OCI-LY7 (cell line): ENCODE data around the gene EFCAB13. TPM values are rescaled to one million over a fixed set of nuclear protein-coding genes. Genes with fewer than 3 reads are reported as not detected.

ENCODE experiments used
- BruUV-seq: library from RNA; stranded (reverse); fragments of 400-500 nt; replicated peaks from 2 replicates; lab custom pipeline; 2021; lab: Mats Ljungman, UMichigan
- CTCF ChIA-PET: fragments of 300-600 bp; sonication (Branson Sonifier 250); formaldehyde crosslinking; loops from one replicate; lab custom pipeline; 2022; ENCODE audit warnings: antibody characterized with exemption; ENCODE audit not compliant: unreplicated experiment; lab: Charles Lee
- POLR2A ChIA-PET: fragments of 300-600 bp; sonication (Branson Sonifier 250); formaldehyde crosslinking; loops from one replicate; lab custom pipeline; 2022; ENCODE audit warnings: antibody characterized with exemption; lab: Charles Lee
- DNase-seq: peaks from one replicate; pipeline ENCODE4 v3.0.0-alpha.2; 2015; ENCODE audit warnings: low spot score
- H2AFZ ChIP-seq: fragments of 200-600 bp; sonication (generic), shearing (Covaris generic); 2 replicates; pipeline ENCODE4 v1.6.1; 2014; ENCODE audit warnings: mild to moderate bottlenecking, antibody characterized with exemption, low read length, moderate library complexity
- H3K27ac ChIP-seq: fragments of 200-600 bp; sonication (generic); 2 replicates; pipeline ENCODE4 v1.5.1; 2014; ENCODE audit warnings: mixed run types, low read depth, mild to moderate bottlenecking, moderate library complexity, low read length, inconsistent platforms; ENCODE audit not compliant: poor library complexity, severe bottlenecking
- H3K36me3 ChIP-seq: fragments of 200-600 bp; sonication (generic); 2 replicates; pipeline ENCODE4 v1.6.1; 2014; ENCODE audit warnings: mild to moderate bottlenecking, antibody characterized with exemption, low read length, moderate library complexity, mixed read lengths; ENCODE audit not compliant: insufficient read depth
- H3K4me1 ChIP-seq: fragments of 200-600 bp; sonication (generic); 2 replicates; pipeline ENCODE4 v1.5.1; 2014; ENCODE audit warnings: mild to moderate bottlenecking, low read length; ENCODE audit not compliant: insufficient read depth, poor library complexity, severe bottlenecking
- H3K4me2 ChIP-seq: fragments of 200-600 bp; sonication (generic); 2 replicates; pipeline ENCODE4 v1.6.1; 2014; ENCODE audit warnings: mild to moderate bottlenecking, low read length
- H3K4me3 ChIP-seq: fragments of 200-600 bp; sonication (generic); 2 replicates; pipeline ENCODE4 v1.5.1; 2014; ENCODE audit warnings: mild to moderate bottlenecking, low read depth, low read length; ENCODE audit not compliant: poor library complexity, severe bottlenecking
- H3K79me2 ChIP-seq: fragments of 200-600 bp; sonication (generic); 2 replicates; pipeline ENCODE4 v1.6.1; 2016; ENCODE audit warnings: low read depth, mild to moderate bottlenecking, low read length, moderate library complexity, mixed read lengths; ENCODE audit not compliant: insufficient read depth
- H3K9me2 ChIP-seq: fragments of 200-600 bp; sonication (generic); 2 replicates; pipeline ENCODE4 v1.6.1; 2016; ENCODE audit warnings: mild to moderate bottlenecking, low read length, mixed read lengths; ENCODE audit not compliant: insufficient read depth
- H3K9me3 ChIP-seq: fragments of 200-600 bp; sonication (generic); 2 replicates; pipeline ENCODE4 v1.6.1; 2014; ENCODE audit warnings: mild to moderate bottlenecking, mixed run types, low read length, mixed read lengths
- H4K20me1 ChIP-seq: fragments of 200-600 bp; sonication (generic); 2 replicates; pipeline ENCODE4 v1.6.1; 2014; ENCODE audit warnings: mild to moderate bottlenecking, antibody characterized with exemption, low read length, moderate library complexity, mixed read lengths; ENCODE audit not compliant: insufficient read depth
- CTCF ChIP-seq: fragments of 200-600 bp; sonication (generic); conservative IDR thresholded peaks from 2 replicates; pipeline ENCODE4 v1.5.1; 2014; ENCODE audit warnings: mild to moderate bottlenecking, antibody characterized with exemption, low read length, moderate library complexity, mixed read lengths
- EZH2phosphoT487 ChIP-seq: fragments of 200-600 bp; sonication (generic); IDR thresholded peaks from 2 replicates; pipeline ENCODE4 v1.6.1; 2018; ENCODE audit warnings: low read depth, borderline replicate concordance, mild to moderate bottlenecking, mixed run types, antibody characterized with exemption, low read length, moderate library complexity, mixed read lengths
- intact Hi-C: fragments of 100-400 bp; cut with micrococcal nuclease; formaldehyde crosslinking; loops from one replicate; pipeline ENCODE4 v1.10.0; 2022; ENCODE audit not compliant: unreplicated experiment
- total RNA-seq, 2 experiments: library from RNA; depleted of rRNA in 1 of 2; stranded (reverse); fragments of >200 nt in 1 of 2; shearing (Covaris generic) in 1 of 2; gene quantifications; 2 replicates each; pipeline ENCODE4 v1.2.3, GENCODE V29; 2014 to 2022

The EFCAB13 gene
- total RNA-seq, 2 experiments from 2014 or later: 4.5 to 5.3 TPM

GRCh38 chr17:47295874-47296255 lies 27.9 kb upstream of the EFCAB13 start:
- Histone ChIP-seq H3K27ac (no peak overlapping the region), H3K36me3 (no peaks in the 10 kb centered on the region), H4K20me1 (no peaks in the 10 kb centered on the region), H3K9me2 (no peaks in the 10 kb centered on the region), H3K4me3 (no peak overlapping the region), H3K79me2 (no peaks in the 10 kb centered on the region; the same call in 1 of the 2 replicates), H3K4me2 (no peak overlapping the region), H2AFZ (no peak overlapping the region), H3K4me1 (no peaks in the 10 kb centered on the region), H3K9me3 (no peaks in the 10 kb centered on the region)
- intact Hi-C loops: no loop called here
- ChIA-PET POLR2A (no interaction called here), CTCF (no interaction called here)
- TF ChIP-seq EZH2phosphoT487: no peak
- no peak for TF ChIP-seq CTCF
- DNase-seq: no peak
- no TSS peak for BruUV-seq

GRCh38 chr17:47297661-47298400 lies 25.9 kb upstream of the EFCAB13 start:
- Histone ChIP-seq H4K20me1 (no peaks in the 10 kb centered on the region), H3K27ac (no peak overlapping the region), H3K79me2 (no peaks in the 10 kb centered on the region), H2AFZ (no peak overlapping the region), H3K4me1 (no peaks in the 10 kb centered on the region), H3K9me3 (no peaks in the 10 kb centered on the region), H3K4me2 (no peak overlapping the region), H3K36me3 (no peaks in the 10 kb centered on the region), H3K9me2 (no peaks in the 10 kb centered on the region), H3K4me3 (no peak overlapping the region)
- CTCF ChIA-PET: no interaction called here
- no TSS peak for BruUV-seq
- intact Hi-C loops: no loop called here
- no peak for DNase-seq
- POLR2A ChIA-PET: interaction anchor here (0.5 kb wide), 1 partner anchor 341 kb away, joined by 5 read pairs; no protein-coding TSS in a partner anchor
- no peak for TF ChIP-seq CTCF
- TF ChIP-seq EZH2phosphoT487: no peak

- CTCF ChIA-PET: no interaction called here
- no peak overlapping the region for H3K4me2 ChIP-seq
- H3K79me2 ChIP-seq: no peaks in the 10 kb centered on the region
- TF ChIP-seq EZH2phosphoT487 (no peak), CTCF (no peak)
- no peaks in the 10 kb centered on the region for H4K20me1 ChIP-seq
- H3K27ac ChIP-seq: no peak overlapping the region
- no peaks in the 10 kb centered on the region for H3K36me3 ChIP-seq
- no peak for DNase-seq
- no TSS peak for BruUV-seq
- POLR2A ChIA-PET: no interaction called here
- H2AFZ ChIP-seq: no peak overlapping the region
- H3K9me2 ChIP-seq: no peaks in the 10 kb centered on the region
- H3K4me1 ChIP-seq: no peaks in the 10 kb centered on the region
- H3K9me3 ChIP-seq: no peaks in the 10 kb centered on the region
- no peak overlapping the region for H3K4me3 ChIP-seq
- intact Hi-C loops: no loop called here
Measured at GRCh38 chr17:47298712-47299111, 25.0 kb upstream of the EFCAB13 start.
